K562 (cell line): Measurements from ENCODE around the gene MANEAL. TPM values are rescaled to one million over a fixed set of nuclear protein-coding genes. Genes with fewer than 3 reads are reported as not detected.
A peak's percentile ranks its signal among the peaks of the same experiment; 100 is the strongest.

ENCODE experiments used
- ATF3 ChIP-seq, 2 experiments: fragments of 450-650 bp in 1 of 2; sonication (generic) in 1 of 2; formaldehyde crosslinking in 1 of 2; IDR thresholded peaks in 1 of 2; conservative IDR thresholded peaks in 1 of 2; 2 replicates each; pipeline versions ENCODE4 v1.6.1 to v1.8.1; 2016 to 2023; ENCODE audit warnings: mild to moderate bottlenecking in 2 of 2, moderate library complexity in 2 of 2, inconsistent platforms in 1 of 2, missing genetic modification reagents in 1 of 2
- BACH1 ChIP-seq: fragments of 200-800 bp; sonication (Bioruptor generic); IDR thresholded peaks from 2 replicates; pipeline ENCODE4 v1.6.1; 2016; ENCODE audit warnings: missing genetic modification characterization, missing compliant biosample characterization
- ESRRA ChIP-seq: fragments of 450-650 bp; IDR thresholded peaks from 2 replicates; pipeline ENCODE4 v1.6.1; 2014; ENCODE audit warnings: low read depth, mild to moderate bottlenecking, moderate library complexity, borderline replicate concordance
- GATAD2B ChIP-seq: fragments of 450-650 bp; IDR thresholded peaks from 2 replicates; pipeline ENCODE4 v1.6.1; 2017; ENCODE audit warnings: mild to moderate bottlenecking, borderline replicate concordance
- GTF2A2 ChIP-seq: IDR thresholded peaks from 2 replicates; pipeline ENCODE4 v1.6.1; 2016; ENCODE audit warnings: mild to moderate bottlenecking, missing genetic modification characterization, missing compliant biosample characterization
- HDAC1 ChIP-seq, 2 experiments: fragments of 450-650 bp; IDR thresholded peaks; 2 replicates each; pipeline ENCODE4 v1.6.1; 2016 to 2017; ENCODE audit warnings: inconsistent platforms in 1 of 2, mild to moderate bottlenecking in 1 of 2, moderate library complexity in 1 of 2
- MAFF ChIP-seq: IDR thresholded peaks from 2 replicates; pipeline ENCODE4 v1.6.1; 2012; ENCODE audit warnings: low read length, improper control_type of control experiment
- MAX ChIP-seq: sonication (generic); formaldehyde crosslinking; IDR thresholded peaks from 2 replicates; pipeline ENCODE4 v1.9.0; 2022; ENCODE audit warnings: mild to moderate bottlenecking, missing genetic modification reagents
- MEF2D ChIP-seq: conservative IDR thresholded peaks from 2 replicates; pipeline ENCODE4 v1.6.1; 2016; ENCODE audit warnings: low read depth, missing genetic modification characterization, missing compliant biosample characterization
- MEIS2 ChIP-seq: fragments of 450-650 bp; IDR thresholded peaks from 2 replicates; pipeline ENCODE4 v1.6.1; 2014; ENCODE audit warnings: mild to moderate bottlenecking; ENCODE audit not compliant: partially characterized antibody
- MYNN ChIP-seq, 2 experiments: sonication (generic); formaldehyde crosslinking in 1 of 2; IDR thresholded peaks; 2 replicates each; pipeline versions ENCODE4 v1.5.0 to v1.6.1; 2016 to 2020; ENCODE audit warnings: antibody characterized with exemption in 1 of 2, missing genetic modification reagents in 1 of 2
- NFE2 ChIP-seq: IDR thresholded peaks from 2 replicates; pipeline ENCODE4 v1.6.1; 2014; ENCODE audit warnings: antibody characterized with exemption, low read depth
- NUFIP1 ChIP-seq: fragments of 450-650 bp; IDR thresholded peaks from 2 replicates; pipeline ENCODE4 v1.6.1; 2018; ENCODE audit not compliant: partially characterized antibody
- PBX2 ChIP-seq, 2 experiments: IDR thresholded peaks in 1 of 2; conservative IDR thresholded peaks in 1 of 2; 2 replicates each; pipeline ENCODE4 v1.6.1; 2016; ENCODE audit warnings: low read depth in 2 of 2, mild to moderate bottlenecking in 1 of 2, missing compliant biosample characterization in 1 of 2, missing genetic modification characterization in 1 of 2, moderate library complexity in 1 of 2
- POLR2AphosphoS5 ChIP-seq: IDR thresholded peaks from 2 replicates; pipeline ENCODE4 v1.6.1; 2011; ENCODE audit warnings: mild to moderate bottlenecking, low read depth, low read length, moderate library complexity; ENCODE audit not compliant: control insufficient read depth, insufficient read depth
- SREBF2 ChIP-seq: sonication (generic); formaldehyde crosslinking; IDR thresholded peaks from 2 replicates; pipeline ENCODE4 v1.4.0; 2020; ENCODE audit warnings: mild to moderate bottlenecking, missing genetic modification reagents
- SRF ChIP-seq, 2 experiments: fragments of 250-450, 450-650 bp in 1 of 2; sonication (Bioruptor Pico) in 1 of 2; sonication (generic) in 1 of 2; formaldehyde crosslinking; IDR thresholded peaks; 2 replicates each; pipeline versions ENCODE4 v1.5.0 to v1.5.1; 2020 to 2022; ENCODE audit warnings: mild to moderate bottlenecking in 1 of 2, missing genetic modification reagents in 1 of 2
- TRIM24 ChIP-seq, 2 experiments: fragments of 450-650 bp; IDR thresholded peaks; 2 replicates each; pipeline ENCODE4 v1.6.1; 2016
- TRIM28 ChIP-seq: fragments of 450-650 bp; IDR thresholded peaks from 2 replicates; pipeline ENCODE4 v1.6.1; 2017
- WHSC1 ChIP-seq: IDR thresholded peaks from one replicate; pipeline ENCODE4 v1.6.1; 2012; ENCODE audit warnings: low read length, control low read depth, inconsistent platforms
- YY1 ChIP-seq, 3 experiments: IDR thresholded peaks; 2 replicates each; pipeline ENCODE4 v1.6.1; 2011; ENCODE audit warnings: low read length in 2 of 3, mild to moderate bottlenecking in 2 of 3, moderate library complexity in 2 of 3, borderline replicate concordance in 1 of 3, control low read depth in 1 of 3, low read depth in 1 of 3; ENCODE audit not compliant: insufficient read depth in 3 of 3, insufficient replicate concordance in 2 of 3, control insufficient read depth in 1 of 3, insufficient read length in 1 of 3; ENCODE audit errors: extremely low read depth in 1 of 3
- ZFP30 ChIP-seq: fragments of 250-450 bp; sonication (Bioruptor Pico); IDR thresholded peaks from 2 replicates; pipeline ENCODE4 v1.8.0; 2022; ENCODE audit warnings: moderate library complexity, mild to moderate bottlenecking, inconsistent platforms, borderline replicate concordance
- ZNF354B ChIP-seq: fragments of 250-450 bp; sonication (Bioruptor Pico); IDR thresholded peaks from 2 replicates; pipeline ENCODE4 v1.4.0; 2020
- ZSCAN29 ChIP-seq: fragments of 450-650 bp; IDR thresholded peaks from 2 replicates; pipeline ENCODE4 v1.6.1; 2017
- polyA plus RNA-seq, 8 experiments: library from polyadenylated mRNA; depleted of rRNA in 4 of 8; stranded (reverse) in 5 of 8; unstranded in 3 of 8; fragments of >200 nt; fragmentation: Nextera tagmentation in 2 of 8; fragmentation: Illumina TruSeq in 1 of 8; extraction: Ambion mirVana in 2 of 8; extraction: Trizol in 1 of 8; gene quantifications; 2 replicates each; pipeline versions ENCODE4 v1.2.1 to v1.2.3, GENCODE V29; 2011 to 2014; ENCODE audit warnings: inconsistent platforms in 1 of 8, missing spikeins in 1 of 8
- total RNA-seq, 7 experiments: library from RNA; depleted of rRNA in 6 of 7; stranded (reverse); fragments of >200 nt in 6 of 7; fragmentation: Illumina TruSeq in 2 of 7; extraction: Trizol in 2 of 7; gene quantifications; 2 replicates each; pipeline versions ENCODE4 v1.2.1 to v1.2.3, GENCODE V29; 2011 to 2021; ENCODE audit warnings: low replicate concordance in 1 of 7

MANEAL gene
- total and polyA plus RNA-seq, 9 of the 15 experiments (the other 6 are each of a cell fraction or from before 2014, with no cell fraction given) = 0.37 to 3.2 (median 1.2) TPM

GRCh38 chr1:37845049-37845646, 51.5 kb downstream of the MANEAL start (continued):
- peak in 1 of 2 experiments; percentile 53; a peak in 1 of 4 replicates for TF ChIP-seq TRIM24 (IDR thresholded peaks at IDR 0.05)
- 0 out of 2 replicates have a peak, but pooled peaks have one; percentile 42 for TF ChIP-seq BACH1
- no peak for TF ChIP-seq MYNN (IDR thresholded peaks at IDR 0.05)
- TF ChIP-seq MYNN (CRISPR knock-in tag; IDR thresholded peaks at IDR 0.05) = no peak
- no peak for TF ChIP-seq MAX (CRISPR knock-in tag)
- no peak for TF ChIP-seq NUFIP1
- TF ChIP-seq ZNF354B = 0 out of 2 replicates have a peak, but pooled peaks have one; percentile 13
- TF ChIP-seq NFE2 = peak; percentile 74
- TF ChIP-seq SRF (CRISPR knock-in tag; IDR thresholded peaks at IDR 0.05) = no peak
- no peak for TF ChIP-seq GATAD2B
- 0 out of 2 replicates have a peak, but pooled peaks have one; percentile 15 for TF ChIP-seq MEF2D (tag)
- TF ChIP-seq WHSC1 = no peak
- TF ChIP-seq ATF3 (IDR thresholded peaks at IDR 0.05) = peak; percentile 15; the same call in 1 of the 2 replicates
- TF ChIP-seq ATF3 (CRISPR knock-in tag; conservative IDR thresholded peaks at IDR 0.05) = no peak
- peak; percentile 28 for TF ChIP-seq MEIS2
- TF ChIP-seq SREBF2 (CRISPR knock-in tag) = no peak
- TF ChIP-seq YY1 (IDR thresholded peaks at IDR 0.05; ENCODE audit: borderline replicate concordance in 1 of 3, control insufficient read depth in 1 of 3, extremely low read depth in 1 of 3, insufficient read depth in 3 of 3, insufficient read length in 1 of 3, insufficient replicate concordance in 2 of 3, low read depth in 1 of 3, low read length in 2 of 3) = no peak
- TF ChIP-seq TRIM28 = peak; percentile 61; the same call in 1 of the 2 replicates
- no peak for TF ChIP-seq POLR2AphosphoS5
- TF ChIP-seq PBX2 (CRISPR knock-in tag; IDR thresholded peaks at IDR 0.05; ENCODE audit: low read depth) = no peak
- peak; percentile 61; the same call in 1 of the 2 replicates for TF ChIP-seq PBX2 (tag; conservative IDR thresholded peaks at IDR 0.05; ENCODE audit: low read depth)
- no peak for TF ChIP-seq GTF2A2 (tag)
- TF ChIP-seq ESRRA = peak; percentile 51; the same call in 1 of the 2 replicates
- TF ChIP-seq ZFP30 = no peak
- 0 out of 4 replicates have a peak, but pooled peaks of 1 of the 2 experiments have one; percentile 26 for TF ChIP-seq HDAC1 (IDR thresholded peaks at IDR 0.05)
- TF ChIP-seq ZSCAN29 = no peak
- no peak; the same call in 1 of the 2 replicates for TF ChIP-seq MAFF
